K562 (cell line): ENCODE data around the gene LIPH. TPM values are rescaled to one million over a fixed set of nuclear protein-coding genes. Genes with fewer than 3 reads are reported as not detected.

Experiments
- polyA plus RNA-seq, 8 experiments: library from polyadenylated mRNA; depleted of rRNA in 4 of 8; stranded (reverse) in 5 of 8; unstranded in 3 of 8; fragments of >200 nt; fragmentation: Nextera tagmentation in 2 of 8; fragmentation: Illumina TruSeq in 1 of 8; extraction: Ambion mirVana in 2 of 8; extraction: Trizol in 1 of 8; gene quantifications; 2 replicates each; pipeline versions ENCODE4 v1.2.1 to v1.2.3, GENCODE V29; 2011 to 2014; ENCODE audit warnings: inconsistent platforms in 1 of 8, missing spikeins in 1 of 8
- total RNA-seq, 7 experiments: library from RNA; depleted of rRNA in 6 of 7; stranded (reverse); fragments of >200 nt in 6 of 7; fragmentation: Illumina TruSeq in 2 of 7; extraction: Trizol in 2 of 7; gene quantifications; 2 replicates each; pipeline versions ENCODE4 v1.2.1 to v1.2.3, GENCODE V29; 2011 to 2021; ENCODE audit warnings: low replicate concordance in 1 of 7

Gene LIPH
- total and polyA plus RNA-seq, 9 of the 15 experiments (the other 6 are each of a cell fraction or from before 2014, with no cell fraction given), result 0.73 to 1.8 (median 1.3) TPM

Other genes starting within 250 kb of the LIPH start
- gene MAP3K13, start 189.5 kb downstream of the LIPH start, total RNA-seq (2014; rRNA removed), result not detected in 2 replicates
- gene MAP3K13, start 189.5 kb downstream of the LIPH start, total RNA-seq (2014; rRNA removed; fragmentation: Illumina TruSeq; extraction: Trizol), result 0.03 and 0.15 TPM in 2 replicates
- gene MAP3K13, start 189.5 kb downstream of the LIPH start, total RNA-seq (2015; rRNA removed; fragmentation: Illumina TruSeq; extraction: Trizol), result 0.04 TPM in 1 of 2 replicates, not detected in the other
- 0.20 and 0.98 TPM in 2 replicates for gene MAP3K13, start 189.5 kb downstream of the LIPH start, total RNA-seq (2021)
- gene MAP3K13, start 189.5 kb downstream of the LIPH start, polyA plus RNA-seq (2011; rRNA removed), result 0.14 and 0.32 TPM in 2 replicates
- gene MAP3K13, start 189.5 kb downstream of the LIPH start, polyA plus RNA-seq (2014; fragmentation: Illumina TruSeq; extraction: Trizol), result 0.13 TPM in 1 of 2 replicates, not detected in the other
- under 1 TPM; 0.13 to 0.20 TPM for gene MAP3K13, start 189.5 kb downstream of the LIPH start, polyA plus RNA-seq (2014; fragmentation: Nextera tagmentation; extraction: Ambion mirVana)
- not detected in 2 replicates for gene MAP3K13, start 189.5 kb downstream of the LIPH start, polyA plus RNA-seq (2014; rRNA removed)
- 22.5 and 27.6 TPM in 2 replicates for gene TMEM41A, start 53.6 kb downstream of the LIPH start, total RNA-seq (2014; rRNA removed)
- gene TMEM41A, start 53.6 kb downstream of the LIPH start, total RNA-seq (2014; rRNA removed; fragmentation: Illumina TruSeq; extraction: Trizol), result 31.5 and 34.0 TPM in 2 replicates
- 30.1 and 30.7 TPM in 2 replicates for gene TMEM41A, start 53.6 kb downstream of the LIPH start, total RNA-seq (2015; rRNA removed; fragmentation: Illumina TruSeq; extraction: Trizol)
- gene TMEM41A, start 53.6 kb downstream of the LIPH start, total RNA-seq (2021), result 32.3 and 33.8 TPM in 2 replicates
- gene TMEM41A, start 53.6 kb downstream of the LIPH start, polyA plus RNA-seq (2011; rRNA removed), result 59.3 and 65.9 TPM in 2 replicates
- 36.3 and 39.9 TPM in 2 replicates for gene TMEM41A, start 53.6 kb downstream of the LIPH start, polyA plus RNA-seq (2014; fragmentation: Illumina TruSeq; extraction: Trizol)
- 10 to 100 TPM; 23.1 to 30.6 TPM for gene TMEM41A, start 53.6 kb downstream of the LIPH start, polyA plus RNA-seq (2014; fragmentation: Nextera tagmentation; extraction: Ambion mirVana)
- 36.2 and 39.6 TPM in 2 replicates for gene TMEM41A, start 53.6 kb downstream of the LIPH start, polyA plus RNA-seq (2014; rRNA removed)
- gene SENP2, start 33.7 kb upstream of the LIPH start, total RNA-seq (2014; rRNA removed), result 34.9 and 54.4 TPM in 2 replicates
- 48.8 and 57.6 TPM in 2 replicates for gene SENP2, start 33.7 kb upstream of the LIPH start, total RNA-seq (2014; rRNA removed; fragmentation: Illumina TruSeq; extraction: Trizol)
- gene SENP2, start 33.7 kb upstream of the LIPH start, total RNA-seq (2015; rRNA removed; fragmentation: Illumina TruSeq; extraction: Trizol), result 58.3 and 67.1 TPM in 2 replicates
- gene SENP2, start 33.7 kb upstream of the LIPH start, total RNA-seq (2021), result 39.6 and 41.1 TPM in 2 replicates
- 18.0 and 20.8 TPM in 2 replicates for gene SENP2, start 33.7 kb upstream of the LIPH start, polyA plus RNA-seq (2011; rRNA removed)
- gene SENP2, start 33.7 kb upstream of the LIPH start, polyA plus RNA-seq (2014; fragmentation: Illumina TruSeq; extraction: Trizol), result 37.2 and 50.0 TPM in 2 replicates
- gene SENP2, start 33.7 kb upstream of the LIPH start, polyA plus RNA-seq (2014; fragmentation: Nextera tagmentation; extraction: Ambion mirVana), result 10 to 100 TPM; 11.8 to 17.8 TPM
- 31.6 and 33.2 TPM in 2 replicates for gene SENP2, start 33.7 kb upstream of the LIPH start, polyA plus RNA-seq (2014; rRNA removed)